Chondrocyte (in vitro differentiated cells): ENCODE measurements around the gene COBL. TPM values are rescaled to one million over a fixed set of nuclear protein-coding genes. Genes with fewer than 3 reads are reported as not detected.

Experiments used
- DNase-seq: peaks from one replicate; pipeline ENCODE4 v3.0.0; 2021; ENCODE audit warnings: mixed read lengths, low spot score
- H3K27ac Mint-ChIP-seq: one replicate; pipeline ENCODE4 v1.8.0; 2021; ENCODE audit warnings: mild to moderate bottlenecking, moderate library complexity, mixed read lengths; ENCODE audit not compliant: unreplicated experiment
- H3K27me3 Mint-ChIP-seq: 2 replicates; pipeline ENCODE4 v1.8.0; 2021; ENCODE audit warnings: low read depth, mixed read lengths
- H3K36me3 Mint-ChIP-seq: 2 replicates; pipeline ENCODE4 v1.8.0; 2021; ENCODE audit warnings: low read depth, mixed read lengths
- H3K4me1 Mint-ChIP-seq: 2 replicates; pipeline ENCODE4 v1.8.0; 2021; ENCODE audit warnings: low read depth, mild to moderate bottlenecking, mixed read lengths
- H3K4me3 Mint-ChIP-seq: one replicate; pipeline ENCODE4 v1.8.0; 2021; ENCODE audit warnings: mild to moderate bottlenecking, moderate library complexity, mixed read lengths; ENCODE audit not compliant: unreplicated experiment
- H3K9me3 Mint-ChIP-seq: 2 replicates; pipeline ENCODE4 v1.8.0; 2021; ENCODE audit warnings: low read depth, mixed read lengths
- CTCF ChIP-seq: fragments of 200-600 bp; sonication (generic); IDR thresholded peaks from 2 replicates; pipeline ENCODE4 v1.5.0; 2021; ENCODE audit warnings: antibody characterized with exemption, mild to moderate bottlenecking, moderate library complexity
- total RNA-seq: library from RNA; stranded (reverse); gene quantifications from 3 replicates; pipeline ENCODE4 v1.2.1, GENCODE V29; 2021

COBL gene
- total RNA-seq, 1 donor from 2014 or later, result 0.17 TPM

GRCh38 chr7:51226063-51226755 lies 90.4 kb downstream of the COBL start:
- Mint-ChIP-seq H3K36me3 (no peaks in the 10 kb centered on the region), H3K4me3 (no peak overlapping the region), H3K27me3 (peaks cover 40% of the 10 kb centered on the region), H3K4me1 (no peaks in the 10 kb centered on the region), H3K27ac (no peak overlapping the region), H3K9me3 (no peaks in the 10 kb centered on the region)
- no peak for TF ChIP-seq CTCF
- no peak for DNase-seq

GRCh38 chr7:51224811-51225595 lies 91.6 kb downstream of the COBL start:
- no peaks in the 10 kb centered on the region for H3K36me3 Mint-ChIP-seq
- no peaks in the 10 kb centered on the region for H3K4me1 Mint-ChIP-seq
- no peaks in the 10 kb centered on the region for H3K9me3 Mint-ChIP-seq

GRCh38 chr7:51223505-51223904 lies 93.1 kb downstream of the COBL start:
- H3K36me3 Mint-ChIP-seq, result no peaks in the 10 kb centered on the region
- no peak overlapping the region for H3K27ac Mint-ChIP-seq

More at GRCh38 chr7:51224811-51225595, 91.6 kb downstream of the COBL start:
- Mint-ChIP-seq H3K4me3 (no peak overlapping the region), H3K27ac (no peak overlapping the region), H3K27me3 (peaks cover 33% of the 10 kb centered on the region)
- no peak for DNase-seq
- TF ChIP-seq CTCF, result peak; percentile 36

GRCh38 chr7:51222916-51223315 lies 93.7 kb downstream of the COBL start:
- Mint-ChIP-seq H3K27me3 (peaks cover 21% of the 10 kb centered on the region), H3K4me1 (no peaks in the 10 kb centered on the region), H3K36me3 (no peaks in the 10 kb centered on the region), H3K9me3 (no peaks in the 10 kb centered on the region), H3K27ac (no peak overlapping the region), H3K4me3 (no peak overlapping the region)
- TF ChIP-seq CTCF, result no peak
- DNase-seq, result no peak

More at GRCh38 chr7:51223505-51223904, 93.1 kb downstream of the COBL start:
- Mint-ChIP-seq H3K4me3 (no peak overlapping the region), H3K9me3 (no peaks in the 10 kb centered on the region), H3K4me1 (no peaks in the 10 kb centered on the region), H3K27me3 (peaks cover 24% of the 10 kb centered on the region)
- TF ChIP-seq CTCF, result no peak
- DNase-seq, result no peak

- Mint-ChIP-seq H3K36me3 (no peaks in the 10 kb centered on the region), H3K9me3 (no peaks in the 10 kb centered on the region), H3K27ac (no peak overlapping the region), H3K4me3 (no peak overlapping the region), H3K27me3 (peaks cover 7% of the 10 kb centered on the region), H3K4me1 (no peaks in the 10 kb centered on the region)
- DNase-seq, result no peak
- TF ChIP-seq CTCF, result no peak
Measured at GRCh38 chr7:51220226-51220625, 96.4 kb downstream of the COBL start.
